ENCODE results near the gene DGKI. TPM values are rescaled to one million over a fixed set of nuclear protein-coding genes. Genes with fewer than 3 reads are reported as not detected.

DGKI gene
- total RNA-seq, 3 donors from 2014 or later, result 0.36 to 1.4 (median 0.46) TPM

GRCh38 chr7:137820156-137820555, 26.6 kb downstream of the DGKI start:
- no peak for TF ChIP-seq CTCF (IDR thresholded peaks at IDR 0.05)

GRCh38 chr7:137818036-137818435, 28.7 kb downstream of the DGKI start:
- no peak for TF ChIP-seq CTCF (IDR thresholded peaks at IDR 0.05)
- intact Hi-C loops (cut with DNase I, micrococcal nuclease), result no loop called here
- H3K4me3 ChIP-seq, result no peak overlapping the region
- H3K9me3 ChIP-seq, result no peaks in the 10 kb centered on the region
- ATAC-seq (no peak), DNase-seq (no peak)
- H3K36me3 ChIP-seq (ENCODE audit: low read depth), result no peaks in the 10 kb centered on the region
- no peaks in the 10 kb centered on the region for H3K4me1 ChIP-seq (ENCODE audit: low read depth)

More at GRCh38 chr7:137820156-137820555, 26.6 kb downstream of the DGKI start:
- no peaks in the 10 kb centered on the region for H3K4me1 ChIP-seq (ENCODE audit: low read depth)
- H3K36me3 ChIP-seq (ENCODE audit: low read depth), result no peaks in the 10 kb centered on the region
- no peak overlapping the region for H3K4me3 ChIP-seq
- ATAC-seq, result no peak
- no peak for DNase-seq
- intact Hi-C loops (cut with DNase I, micrococcal nuclease), result no loop called here
- no peaks in the 10 kb centered on the region for H3K9me3 ChIP-seq

- intact Hi-C loops (cut with DNase I, micrococcal nuclease), result no loop called here
- H3K36me3 ChIP-seq (ENCODE audit: low read depth), result no peaks in the 10 kb centered on the region
- TF ChIP-seq CTCF (IDR thresholded peaks at IDR 0.05), result no peak
- DNase-seq (no peak), ATAC-seq (no peak)
- H3K4me3 ChIP-seq, result no peak overlapping the region
- H3K9me3 ChIP-seq, result no peaks in the 10 kb centered on the region
- no peaks in the 10 kb centered on the region for H3K4me1 ChIP-seq (ENCODE audit: low read depth)
These were observed 30.0 kb downstream of the DGKI start for GRCh38 chr7:137816696-137817320.

- Histone ChIP-seq H3K4me3 (no peak overlapping the region), H3K9me3 (no peaks in the 10 kb centered on the region), H3K36me3 (ENCODE audit: low read depth) (no peaks in the 10 kb centered on the region), H3K4me1 (ENCODE audit: low read depth) (no peaks in the 10 kb centered on the region)
- no peak for DNase-seq
- no peak for TF ChIP-seq CTCF (IDR thresholded peaks at IDR 0.05)
- intact Hi-C loops (cut with DNase I, micrococcal nuclease), result no loop called here
- ATAC-seq, result no peak
These were observed 33.2 kb downstream of the DGKI start for GRCh38 chr7:137813541-137813940.

GRCh38 chr7:137810248-137810647, 36.5 kb downstream of the DGKI start:
- no peaks in the 10 kb centered on the region for H3K9me3 ChIP-seq
- H3K4me3 ChIP-seq, result no peak overlapping the region
- no peaks in the 10 kb centered on the region for H3K36me3 ChIP-seq (ENCODE audit: low read depth)
- intact Hi-C loops (cut with DNase I, micrococcal nuclease), result no loop called here
- ATAC-seq (no peak), DNase-seq (no peak)
- no peak for TF ChIP-seq CTCF (IDR thresholded peaks at IDR 0.05)
- no peaks in the 10 kb centered on the region for H3K4me1 ChIP-seq (ENCODE audit: low read depth)

GRCh38 chr7:137804836-137805235, 41.9 kb downstream of the DGKI start:
- ATAC-seq (no peak), DNase-seq (no peak)
- H3K36me3 ChIP-seq (ENCODE audit: low read depth), result no peaks in the 10 kb centered on the region
- TF ChIP-seq CTCF (IDR thresholded peaks at IDR 0.05), result no peak
- H3K4me1 ChIP-seq (ENCODE audit: low read depth), result no peaks in the 10 kb centered on the region
- no peaks in the 10 kb centered on the region for H3K9me3 ChIP-seq
- intact Hi-C loops (cut with DNase I, micrococcal nuclease), result no loop called here
- H3K4me3 ChIP-seq, result no peak overlapping the region
